DMS153 treated with DMSO at 0.1 percent for 48 hours (cell line): Measurements from ENCODE around the gene NEB.

Experiments
- DNase-seq: peaks from one replicate; lab custom pipeline; 2025; ENCODE audit not compliant: unreplicated experiment; lab: John Stamatoyannopoulos, UW

NEB gene

GRCh38 chr2:151733771-151734672, at the start of gene NEB:
Gene NEB (minus strand): TSS chr2:151734476. CDS start chr2:151733156, 1,320 bp downstream.
- DNase-seq = peak; percentile 32

- DNase-seq = no peak
Measured at GRCh38 chr2:151783133-151783520, 48.9 kb upstream of the NEB start.

- DNase-seq = no peak
Measured at GRCh38 chr2:151782378-151783132, 48.3 kb upstream of the NEB start.

- DNase-seq = no peak
Measured at GRCh38 chr2:151781642-151782041, 47.4 kb upstream of the NEB start.

- no peak for DNase-seq
Measured at GRCh38 chr2:151780938-151781337, 46.7 kb upstream of the NEB start.

GRCh38 chr2:151777935-151778334, 43.7 kb upstream of the NEB start:
- DNase-seq = no peak

- DNase-seq = no peak
Measured at GRCh38 chr2:151777487-151777886, 43.2 kb upstream of the NEB start.

GRCh38 chr2:151776367-151776766, 42.1 kb upstream of the NEB start:
- DNase-seq = no peak

GRCh38 chr2:151775057-151775740, 40.9 kb upstream of the NEB start:
- DNase-seq = no peak

GRCh38 chr2:151774506-151774905, 40.2 kb upstream of the NEB start:
- no peak for DNase-seq

- DNase-seq = no peak
Measured at GRCh38 chr2:151771599-151772358, 37.5 kb upstream of the NEB start.

GRCh38 chr2:151770995-151771394, 36.7 kb upstream of the NEB start:
- DNase-seq = no peak

- no peak for DNase-seq
Measured at GRCh38 chr2:151769606-151770005, 35.3 kb upstream of the NEB start.

GRCh38 chr2:151767536-151767935, 33.3 kb upstream of the NEB start:
- no peak for DNase-seq

GRCh38 chr2:151766437-151767153, 32.3 kb upstream of the NEB start:
- DNase-seq = no peak

GRCh38 chr2:151765760-151766410, 31.6 kb upstream of the NEB start:
- peak; percentile 73 for DNase-seq

GRCh38 chr2:151762694-151763093, 28.4 kb upstream of the NEB start:
- DNase-seq = no peak

GRCh38 chr2:151761687-151762086, 27.4 kb upstream of the NEB start:
- no peak for DNase-seq

- no peak for DNase-seq
Measured at GRCh38 chr2:151761193-151761592, 26.9 kb upstream of the NEB start.
